GM15510 (cell line): ENCODE results near the gene ZKSCAN4.
A peak's percentile ranks its signal among the peaks of the same experiment; 100 is the strongest.

Source experiments
- POLR2A ChIP-seq: IDR thresholded peaks from 3 replicates; pipeline ENCODE4 v1.6.1; 2011; ENCODE audit warnings: borderline replicate concordance; ENCODE audit not compliant: insufficient read length; ENCODE audit errors: extremely low read depth

Gene ZKSCAN4

GRCh38 chr6:28252009-28252975, at the start of gene ZKSCAN4:
Gene ZKSCAN4 (minus strand): TSS chr6:28252269. CDS start chr6:28251980, 289 bp downstream.
- TF ChIP-seq POLR2A, result peak; percentile 32

GRCh38 chr6:28296520-28297060, 44.5 kb upstream of the ZKSCAN4 start:
- TF ChIP-seq POLR2A, result no peak

- TF ChIP-seq POLR2A, result no peak
Measured at GRCh38 chr6:28295326-28295725, 43.3 kb upstream of the ZKSCAN4 start.

- no peak for TF ChIP-seq POLR2A
Measured at GRCh38 chr6:28291573-28291972, 39.5 kb upstream of the ZKSCAN4 start.

GRCh38 chr6:28282926-28283325, 30.9 kb upstream of the ZKSCAN4 start:
- no peak for TF ChIP-seq POLR2A

GRCh38 chr6:28281288-28282064, 29.4 kb upstream of the ZKSCAN4 start, which contains the start of gene PGBD1:
Gene PGBD1 (plus strand): TSS chr6:28281572. CDS start chr6:28283814, 2,242 bp downstream.
- TF ChIP-seq POLR2A, result peak; percentile 61

GRCh38 chr6:28280595-28281287, 28.7 kb upstream of the ZKSCAN4 start:
- TF ChIP-seq POLR2A, result no peak

GRCh38 chr6:28277746-28278145, 25.7 kb upstream of the ZKSCAN4 start:
- no peak for TF ChIP-seq POLR2A

- no peak for TF ChIP-seq POLR2A
Measured at GRCh38 chr6:28274888-28275287, 22.8 kb upstream of the ZKSCAN4 start.

GRCh38 chr6:28269492-28269891, 17.4 kb upstream of the ZKSCAN4 start:
- TF ChIP-seq POLR2A, result no peak

- TF ChIP-seq POLR2A, result no peak
Measured at GRCh38 chr6:28267695-28268059, 15.6 kb upstream of the ZKSCAN4 start.

GRCh38 chr6:28266962-28267694, 15.1 kb upstream of the ZKSCAN4 start, which contains the start of gene ZSCAN26:
Gene ZSCAN26 (plus strand): TSS chr6:28267143. CDS start chr6:28271920, 4,777 bp downstream.
- TF ChIP-seq POLR2A, result peak; percentile 72

- no peak for TF ChIP-seq POLR2A
Measured at GRCh38 chr6:28266563-28266961, 14.5 kb upstream of the ZKSCAN4 start.
